Measurements from ENCODE around the gene GNAT1.
"Not testable (repeated sequence)": the region's sequence is repeated elsewhere in the genome, so short reads cannot be mapped to it uniquely, and the experiment has no call there.

GNAT1 gene

DNA sequence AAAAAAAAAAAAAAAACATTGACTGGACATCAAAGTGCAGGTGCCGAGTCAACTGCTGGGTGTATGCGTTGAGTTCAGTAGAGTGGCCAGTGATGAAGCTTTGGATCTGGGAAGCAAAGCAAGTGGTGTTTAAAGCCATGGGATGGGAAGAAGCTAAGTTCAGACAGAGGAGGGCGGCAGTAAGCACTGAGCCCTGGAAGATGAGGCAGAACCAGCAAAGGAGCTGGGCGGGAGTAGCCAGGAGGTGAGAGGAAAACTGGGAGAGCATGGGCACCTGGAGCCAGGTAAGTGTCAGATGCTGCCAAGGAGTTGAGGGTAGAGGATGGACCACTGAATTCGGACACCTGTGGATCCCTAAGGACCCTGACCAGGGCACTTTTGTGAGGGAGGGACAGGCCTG lies 33.2 kb downstream of the GNAT1 start:
- DNase-seq: no peak

DNA sequence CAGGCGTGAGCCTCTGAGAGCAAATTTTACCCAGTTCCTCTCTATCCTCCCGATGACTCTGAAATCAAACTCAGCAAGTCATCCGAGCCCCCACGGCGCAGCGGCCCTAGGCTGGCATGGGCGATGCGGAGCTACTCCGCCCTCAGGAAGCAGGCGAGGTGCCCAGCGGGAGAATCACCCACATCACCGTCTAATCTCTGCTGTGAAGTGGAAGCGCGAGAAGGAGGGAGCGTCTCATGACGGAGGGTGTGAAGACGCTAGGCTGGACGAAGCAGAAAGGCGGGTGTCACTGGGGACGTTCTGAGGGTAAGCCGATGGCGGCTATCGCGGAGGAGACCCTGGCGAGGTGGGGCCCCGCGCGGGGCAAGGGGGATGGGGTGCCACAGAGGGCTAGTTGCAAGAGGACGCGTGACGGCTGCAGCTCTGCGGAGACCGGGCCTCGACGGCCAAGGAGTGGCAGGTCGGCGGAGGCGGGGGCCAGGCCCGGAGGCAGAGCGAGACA lies 35.5 kb downstream of the GNAT1 start:
- peak; percentile 51 for DNase-seq

DNA sequence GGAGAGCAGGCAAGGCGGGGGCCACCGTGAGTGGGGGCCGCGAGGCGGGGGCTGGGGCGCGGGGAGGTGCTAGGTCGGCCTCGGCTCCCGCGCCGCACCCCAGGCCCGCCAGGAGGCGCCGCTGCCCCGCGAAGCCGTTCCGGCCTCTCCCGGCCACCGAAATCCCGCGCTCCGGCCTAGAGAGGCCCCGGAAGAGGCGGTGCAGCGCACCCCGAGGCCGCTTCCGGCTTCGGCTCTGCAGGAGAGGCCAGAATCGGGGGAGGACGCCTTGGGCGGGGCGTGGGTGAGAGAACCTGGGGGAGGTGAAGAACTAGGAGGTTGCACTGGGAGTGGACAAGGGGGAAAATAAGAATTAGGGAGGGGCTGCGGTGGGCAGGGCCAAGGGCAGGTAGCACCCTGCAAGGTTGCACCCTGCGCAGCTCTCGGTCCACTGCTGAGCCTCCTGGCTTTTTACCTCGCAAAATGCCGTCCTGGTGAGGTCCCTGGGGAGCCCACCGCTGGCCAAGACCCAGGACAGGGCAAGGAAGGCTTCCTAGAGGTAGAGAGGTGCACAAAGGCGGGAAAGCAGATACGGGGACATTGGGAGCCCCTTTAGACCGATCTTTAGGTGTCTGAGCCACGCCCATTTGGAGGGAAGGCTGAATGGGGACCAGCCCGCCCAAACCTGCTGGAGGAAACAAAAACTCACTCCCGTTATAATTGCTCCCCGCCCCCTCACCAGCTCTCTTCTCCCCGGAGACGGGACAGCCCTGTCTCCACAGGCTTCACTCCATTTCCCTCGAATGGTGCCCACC lies 36.2 kb downstream of the GNAT1 start:
- DNase-seq: peak; percentile 94

DNA sequence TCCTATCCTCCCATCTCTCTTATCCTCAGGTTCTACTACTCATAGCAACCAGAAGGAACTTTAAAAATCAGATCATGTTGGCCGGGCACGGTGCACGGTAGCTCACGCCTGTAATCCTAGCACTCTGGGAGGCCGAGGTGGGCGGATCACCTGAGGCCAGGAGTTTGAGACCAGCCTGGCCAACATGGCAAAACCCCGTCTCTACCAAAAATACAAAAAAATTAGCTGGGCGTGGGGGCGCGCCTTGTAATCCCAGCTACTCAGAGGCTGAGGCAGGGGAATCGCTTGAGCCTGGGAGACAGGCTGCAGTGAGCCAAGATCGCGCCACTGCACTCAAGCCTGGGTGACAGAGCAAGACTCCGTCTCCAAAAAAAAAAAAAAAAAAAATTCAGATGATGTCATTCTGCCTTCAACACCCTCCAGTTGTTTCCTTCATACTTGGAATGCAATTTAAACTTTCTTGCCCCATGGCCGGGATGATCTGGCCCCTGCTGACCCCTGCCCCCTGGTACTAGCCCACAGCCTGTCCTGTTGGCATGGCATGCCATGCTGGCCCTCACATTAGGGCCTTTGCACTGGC lies 36.9 kb downstream of the GNAT1 start:
- not testable (repeated sequence) for DNase-seq

DNA sequence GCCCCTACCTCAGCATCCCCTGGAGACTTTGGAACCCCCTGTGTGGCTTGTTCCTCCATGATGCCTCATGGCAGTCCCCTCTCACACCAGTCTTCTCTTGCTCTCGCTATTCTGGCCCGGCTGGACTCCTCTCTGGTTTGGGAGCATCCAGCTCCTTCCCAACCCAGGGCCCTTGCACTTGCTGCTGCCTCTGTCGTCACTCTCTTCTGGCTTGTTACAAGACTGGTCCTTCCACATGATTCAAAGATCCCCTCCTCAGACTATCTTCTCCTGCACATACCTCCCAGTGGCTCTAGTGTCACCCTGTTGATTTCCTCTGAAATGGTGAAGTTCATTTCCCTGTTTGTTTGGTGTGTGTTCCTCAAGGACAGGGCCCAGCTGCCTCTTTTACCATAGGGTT lies 38.1 kb downstream of the GNAT1 start:
- no peak for DNase-seq

DNA sequence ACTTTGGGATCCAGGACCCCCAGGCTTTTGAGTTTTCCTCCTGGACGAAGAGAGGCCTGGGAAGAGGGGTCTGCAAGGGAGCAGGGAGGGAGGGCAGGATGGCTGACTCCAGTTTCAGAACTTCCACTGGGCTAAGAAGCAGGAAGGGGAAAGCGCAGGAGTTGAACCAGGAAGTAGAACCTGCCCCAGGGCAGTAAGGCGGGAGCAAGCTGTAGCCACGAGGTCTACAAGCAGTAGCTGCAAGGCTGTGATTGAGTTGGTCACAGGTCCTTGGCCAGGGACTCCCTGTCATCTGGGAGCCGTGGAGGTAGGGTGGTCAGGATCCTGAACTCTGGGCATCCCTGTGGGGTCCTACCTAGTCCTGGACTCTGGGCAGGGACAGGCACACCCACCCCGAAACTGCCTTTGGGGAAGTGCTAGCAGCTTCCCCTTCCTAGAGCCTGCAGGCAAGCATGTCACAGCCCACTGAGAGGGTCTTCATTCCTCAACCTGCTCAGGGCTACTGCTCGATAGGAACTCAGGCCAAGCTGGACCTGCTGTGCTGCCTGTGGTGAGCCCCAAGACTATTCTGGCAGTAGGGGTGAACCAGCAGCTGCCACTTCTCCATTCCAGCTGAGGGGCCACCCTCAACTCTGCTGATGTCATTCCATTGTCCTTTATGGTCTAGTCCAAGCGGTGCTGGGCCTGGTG lies 38.8 kb downstream of the GNAT1 start:
- no peak for DNase-seq

DNA sequence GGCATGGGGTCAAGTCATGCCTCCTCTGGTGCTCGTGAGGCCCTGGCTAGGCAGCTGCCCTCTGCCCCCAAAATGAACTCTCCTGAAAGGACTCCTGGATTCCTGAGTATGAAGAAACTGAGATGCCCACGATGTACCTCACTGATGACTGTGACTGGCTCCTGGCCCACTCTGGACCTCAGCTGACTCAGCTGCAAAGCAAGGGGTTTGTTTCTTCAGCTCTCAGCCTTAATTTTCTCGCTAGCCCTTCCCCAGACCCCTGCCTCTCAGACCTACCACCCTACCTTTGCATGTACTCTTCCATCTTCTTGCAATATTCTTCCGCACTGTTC lies 39.4 kb downstream of the GNAT1 start:
- DNase-seq: no peak

DNA sequence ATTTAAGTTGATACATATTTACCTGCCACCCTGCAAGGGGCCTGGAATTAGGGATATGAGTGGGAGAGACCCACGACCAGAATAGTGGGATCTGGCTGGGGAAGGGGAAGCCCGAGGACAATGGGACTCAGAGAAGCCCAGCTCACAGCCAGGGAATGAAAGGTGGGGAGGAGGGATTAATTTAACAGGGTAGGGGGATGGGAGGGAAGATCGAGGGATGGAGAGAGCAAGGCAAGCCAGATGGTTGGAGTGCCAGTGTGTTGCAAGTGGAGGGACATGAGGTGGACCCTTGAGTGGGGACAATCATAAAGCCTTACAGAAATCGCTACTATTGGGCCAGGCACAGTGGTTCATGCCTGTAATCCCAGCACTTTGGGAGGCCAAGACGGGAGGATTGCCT lies 40.2 kb downstream of the GNAT1 start:
- no peak for DNase-seq

DNA sequence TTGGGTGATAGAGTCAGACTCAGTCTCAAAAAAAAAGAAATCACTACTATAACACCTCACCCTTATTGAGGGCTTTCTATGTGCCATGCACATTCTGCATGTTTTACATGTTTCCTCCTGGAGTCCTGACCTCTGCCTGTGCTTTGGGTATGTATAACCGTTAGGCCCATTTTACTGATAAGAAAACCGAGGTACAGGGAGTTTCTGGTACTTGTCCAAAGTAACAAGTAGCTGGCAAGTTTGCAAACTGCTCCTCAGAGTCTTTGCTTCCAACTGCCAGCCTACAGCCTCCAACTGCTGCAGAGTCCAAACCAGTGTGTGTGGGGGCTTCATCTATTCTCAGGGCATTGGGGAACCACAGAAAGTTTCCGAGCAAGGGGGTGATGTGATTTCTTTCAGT lies 40.9 kb downstream of the GNAT1 start:
- no peak for DNase-seq

DNA sequence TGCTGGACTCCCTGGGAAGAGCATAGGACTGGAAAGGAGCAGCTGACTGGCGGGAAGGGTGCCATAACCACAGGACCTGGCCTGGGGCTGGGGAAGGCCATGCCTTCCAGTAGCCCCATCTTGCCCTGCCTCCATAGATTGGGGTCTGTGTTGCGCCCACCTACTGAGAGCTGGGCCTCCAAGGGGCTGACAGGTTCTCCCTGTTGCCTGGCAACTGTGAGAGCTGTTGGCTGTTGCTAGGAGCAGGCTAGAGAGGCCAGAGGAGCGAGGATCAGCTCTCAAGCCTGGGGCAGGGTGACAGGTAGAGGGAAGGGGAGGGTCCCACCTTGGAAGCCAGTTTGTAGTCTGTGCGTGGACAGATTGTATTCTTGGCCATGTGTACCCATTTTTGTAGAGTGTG lies 41.8 kb downstream of the GNAT1 start:
- DNase-seq: no peak

DNA sequence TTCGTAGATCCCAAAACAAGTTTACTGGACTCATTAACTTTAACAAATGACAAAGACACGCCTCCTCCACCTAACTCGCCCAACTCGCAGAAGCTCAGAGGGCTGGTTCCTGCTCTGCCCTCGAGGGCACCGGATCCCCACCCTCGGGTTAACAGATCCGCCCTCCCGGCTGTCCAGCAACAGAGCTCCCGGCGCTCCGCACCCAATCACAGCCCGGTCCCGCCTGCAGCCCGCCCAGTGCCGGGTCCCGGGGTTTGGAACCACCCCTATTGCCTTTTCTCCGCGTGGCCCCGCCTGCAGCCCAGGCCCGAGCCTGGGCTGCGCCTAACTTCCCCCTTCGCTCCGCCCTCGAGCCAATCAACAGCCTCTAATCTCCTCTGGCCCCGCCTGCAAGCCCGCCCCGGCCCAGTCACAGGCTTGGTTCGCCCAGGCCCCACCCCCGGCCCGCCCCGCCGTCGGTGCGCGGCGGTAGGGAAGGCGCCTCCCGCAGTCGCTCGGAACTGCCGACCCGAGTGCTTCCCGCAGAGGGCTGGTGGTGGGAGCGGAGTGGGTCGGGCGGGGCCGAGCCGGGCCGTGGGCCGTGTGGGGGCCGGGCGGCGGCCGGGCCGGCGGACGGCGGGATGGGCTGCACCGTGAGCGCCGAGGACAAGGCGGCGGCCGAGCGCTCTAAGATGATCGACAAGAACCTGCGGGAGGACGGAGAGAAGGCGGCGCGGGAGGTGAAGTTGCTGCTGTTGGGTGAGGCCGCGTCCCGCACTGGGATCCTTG lies 44.5 kb downstream of the GNAT1 start, which contains the start of gene GNAI2:
Gene GNAI2 (plus strand): TSS at position 489 of the 768 bp plus-strand sequence. CDS start 132 bp downstream, at position 621.
- peak; percentile 99 for DNase-seq

DNA sequence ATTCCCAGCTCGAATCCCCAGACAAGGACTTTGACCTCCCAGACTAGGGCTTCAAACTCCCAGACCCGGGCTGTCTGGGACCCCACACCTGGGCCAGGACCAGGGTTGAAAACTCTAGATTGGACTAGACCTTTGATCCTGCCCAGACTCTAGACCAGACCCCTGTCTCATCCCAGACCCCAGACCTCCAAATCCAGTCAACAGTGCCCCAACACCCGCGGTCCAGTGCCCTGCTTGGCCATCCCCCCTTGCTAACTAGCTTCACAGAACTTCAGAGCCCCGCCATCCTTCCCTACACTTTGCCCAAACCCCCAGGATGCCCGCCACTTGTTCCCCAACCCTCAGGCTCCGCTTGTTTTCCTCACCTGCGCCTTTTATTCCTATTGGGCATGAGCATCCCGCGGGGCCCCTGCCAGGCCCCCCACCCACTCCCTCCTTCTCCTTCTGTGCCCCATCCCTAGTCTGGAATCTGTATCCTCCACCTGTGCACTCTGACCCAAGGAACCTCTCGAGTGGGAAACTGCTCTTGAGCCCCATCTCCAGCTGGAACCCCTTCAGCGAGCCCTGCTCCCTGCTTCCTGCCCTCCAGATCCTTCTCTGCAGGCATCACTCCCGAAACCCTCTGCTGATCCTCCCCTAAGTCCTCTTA lies 45.2 kb downstream of the GNAT1 start:
- DNase-seq: no peak

DNA sequence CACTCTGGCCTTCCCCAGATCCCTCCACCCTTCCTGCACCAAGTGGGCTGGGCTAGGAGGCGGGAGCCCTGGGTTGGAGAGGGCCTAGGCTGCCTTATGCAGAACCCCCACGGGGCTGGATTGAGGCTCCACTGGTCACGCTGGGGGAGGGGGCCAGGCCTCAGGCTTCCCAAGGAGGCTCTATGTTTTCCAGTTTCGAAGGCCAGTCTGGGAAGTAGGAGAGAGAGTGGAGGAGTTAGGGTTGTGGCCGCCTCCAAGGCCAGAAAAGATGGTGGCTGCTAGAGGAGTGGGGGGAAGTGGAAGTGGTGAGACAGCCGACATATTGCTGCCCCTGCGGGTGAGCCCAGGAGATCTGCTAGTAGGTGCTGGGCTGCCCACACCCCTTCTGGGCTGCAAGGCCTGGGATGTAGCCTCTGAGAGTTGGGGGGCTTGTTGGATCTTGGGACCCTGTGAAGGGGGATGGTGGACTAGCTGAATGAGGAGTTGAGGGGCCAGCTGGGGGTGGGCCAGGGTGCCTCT lies 45.8 kb downstream of the GNAT1 start:
- DNase-seq: peak; percentile 55

DNA sequence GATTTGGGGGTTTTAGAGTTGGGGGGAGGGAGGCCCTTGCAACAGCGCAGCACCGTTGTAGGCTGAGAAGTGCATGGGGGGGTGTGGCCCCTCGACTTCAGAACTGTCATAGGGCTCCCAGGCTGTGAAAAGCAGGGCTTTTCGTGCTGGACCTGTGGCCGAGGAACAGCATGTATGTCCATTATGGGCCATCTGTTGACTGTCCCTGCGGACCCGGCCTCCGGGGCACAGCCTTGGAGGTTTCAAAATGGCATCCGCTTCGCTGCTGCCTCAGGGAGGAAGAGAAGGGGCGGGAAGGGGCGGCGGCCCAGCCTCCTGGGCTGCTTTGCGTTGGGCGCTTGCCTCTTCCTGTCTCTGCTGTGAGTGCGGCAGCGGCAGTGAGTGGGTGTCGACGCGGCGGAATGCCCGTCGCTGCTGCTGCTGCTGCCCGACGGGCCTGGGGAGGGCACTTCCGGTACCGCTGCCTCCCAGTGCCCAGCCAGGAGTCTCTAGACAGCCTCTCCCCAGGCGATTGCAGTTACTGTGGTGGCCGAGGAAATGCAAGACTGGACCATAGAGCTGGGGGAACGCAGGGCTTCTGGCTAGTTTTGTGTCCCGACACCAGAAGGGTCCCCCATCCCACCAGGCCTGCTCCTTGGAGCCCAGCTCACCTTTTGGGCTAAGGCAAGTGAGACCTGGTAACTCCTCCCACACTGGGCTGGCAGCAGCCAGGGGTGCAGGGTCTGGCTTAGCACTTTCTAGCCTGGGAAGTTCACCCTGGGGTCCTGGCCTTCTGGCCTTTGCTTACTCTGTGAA lies 46.5 kb downstream of the GNAT1 start:
- peak; percentile 91 for DNase-seq

DNA sequence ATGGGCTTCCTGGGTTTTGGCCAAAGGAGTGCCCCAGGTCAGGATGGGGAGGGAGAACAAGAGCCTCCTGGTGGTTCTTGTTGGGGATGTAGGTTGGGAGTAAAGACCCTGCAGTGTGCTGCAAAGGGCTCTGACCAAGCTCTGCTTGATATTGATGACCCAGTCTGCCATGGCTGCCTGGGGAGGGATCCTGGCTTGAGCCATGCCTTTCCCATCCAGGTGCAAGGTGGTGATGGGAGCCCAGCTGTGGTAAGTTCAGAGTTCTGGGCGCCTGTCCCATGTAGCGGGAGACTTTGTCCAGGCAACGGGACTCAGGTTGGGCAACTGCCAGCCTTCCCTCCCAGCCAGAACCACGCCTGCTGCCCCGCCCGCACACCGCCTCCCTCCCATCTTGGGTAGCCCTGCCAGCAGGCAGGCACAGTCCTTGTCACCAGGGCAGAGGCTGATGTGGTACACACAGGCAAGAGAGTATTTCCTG lies 47.2 kb downstream of the GNAT1 start:
- peak; percentile 42 for DNase-seq

DNA sequence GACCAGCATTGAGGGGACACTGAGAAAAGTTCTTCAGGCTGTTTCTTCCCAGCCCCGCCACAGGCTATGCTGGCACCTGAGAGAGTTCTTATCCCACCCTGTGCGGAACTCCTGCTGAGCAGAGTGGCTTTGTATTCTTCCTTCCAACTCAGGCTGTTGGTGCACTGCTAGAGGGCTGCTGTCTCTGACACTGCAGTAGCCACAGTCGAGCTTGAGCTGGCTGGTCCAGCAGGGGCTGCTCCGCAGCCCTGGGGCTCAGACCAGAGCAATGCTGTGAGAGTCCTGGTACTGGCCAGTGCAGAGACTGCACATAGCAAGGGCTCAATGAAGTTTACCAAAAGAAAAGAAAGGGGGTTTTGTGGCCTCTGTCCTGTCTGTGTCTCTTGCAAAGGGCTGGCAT lies 48.2 kb downstream of the GNAT1 start:
- DNase-seq: no peak

DNA sequence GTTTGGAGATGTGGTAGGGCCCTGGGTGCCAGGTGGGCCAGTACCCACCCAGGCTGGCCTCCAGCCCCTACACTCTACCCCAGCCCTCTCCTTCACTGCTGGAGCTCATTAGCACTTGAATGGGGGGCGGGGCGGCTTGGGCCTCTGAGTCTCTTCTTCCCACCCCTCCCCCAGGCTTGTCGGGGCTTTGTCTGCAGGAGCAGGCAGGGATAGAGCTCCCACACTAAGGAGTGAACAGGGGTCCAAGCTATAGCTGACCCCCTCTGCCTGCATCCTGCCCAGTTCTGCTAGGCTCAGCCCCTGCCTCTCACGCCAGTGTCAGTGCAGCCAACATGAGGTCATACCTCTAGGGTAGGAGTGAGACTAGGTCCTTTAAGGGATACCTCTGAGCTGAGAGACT lies 49.8 kb downstream of the GNAT1 start:
- no peak for DNase-seq

DNA sequence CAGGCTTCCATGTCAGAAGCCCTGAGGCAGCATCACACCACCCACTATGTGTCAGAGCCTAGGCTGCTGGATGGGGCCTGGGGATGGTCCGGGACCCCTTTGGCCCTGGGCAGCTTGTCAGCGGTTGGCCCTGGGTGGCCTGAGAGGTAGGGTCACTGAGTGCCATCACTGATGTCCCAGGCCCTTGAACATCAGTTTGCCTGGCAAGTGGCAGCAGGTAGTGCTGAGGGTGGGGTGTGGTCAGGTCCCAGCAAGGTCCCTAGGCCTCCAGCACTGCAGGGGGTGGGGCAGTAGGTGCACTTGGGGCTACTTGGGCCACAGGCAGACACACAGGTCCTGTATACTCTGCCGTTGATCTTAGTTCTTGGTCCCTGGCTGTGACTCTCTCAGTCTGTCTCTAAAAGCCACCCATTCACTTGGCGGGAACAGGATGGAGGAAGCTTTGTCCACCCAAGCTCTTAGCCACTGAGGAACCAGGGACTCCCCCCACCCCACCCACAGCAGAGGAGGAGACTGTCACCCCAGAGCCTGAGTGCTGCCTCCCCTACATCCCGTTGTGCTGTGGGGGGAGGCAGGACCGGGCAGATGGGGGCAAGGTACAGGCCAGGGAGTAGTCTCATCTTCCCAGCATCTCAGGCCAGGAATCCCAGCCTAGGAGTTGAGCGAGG lies 50.4 kb downstream of the GNAT1 start:
- no peak for DNase-seq

DNA sequence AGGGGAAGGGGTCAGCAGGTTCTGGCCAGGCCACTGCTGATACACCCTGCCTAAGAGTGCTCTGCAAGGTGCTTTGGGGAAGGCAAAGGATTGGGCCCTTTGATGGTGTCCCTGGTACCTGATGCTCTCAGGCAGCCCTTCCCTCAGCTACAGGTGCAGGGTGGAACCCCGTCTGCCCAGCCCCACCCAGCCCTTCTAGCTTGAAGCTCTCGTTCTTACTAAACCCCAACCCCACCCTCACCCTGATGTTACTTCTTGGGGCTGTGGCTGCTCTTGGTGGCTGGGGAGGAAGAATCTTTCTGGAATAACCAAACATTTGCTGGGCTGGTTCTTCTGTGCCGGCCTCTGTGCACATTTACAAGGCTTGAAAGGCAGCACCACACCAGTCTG lies 51.0 kb downstream of the GNAT1 start:
- peak; percentile 31 for DNase-seq

DNA sequence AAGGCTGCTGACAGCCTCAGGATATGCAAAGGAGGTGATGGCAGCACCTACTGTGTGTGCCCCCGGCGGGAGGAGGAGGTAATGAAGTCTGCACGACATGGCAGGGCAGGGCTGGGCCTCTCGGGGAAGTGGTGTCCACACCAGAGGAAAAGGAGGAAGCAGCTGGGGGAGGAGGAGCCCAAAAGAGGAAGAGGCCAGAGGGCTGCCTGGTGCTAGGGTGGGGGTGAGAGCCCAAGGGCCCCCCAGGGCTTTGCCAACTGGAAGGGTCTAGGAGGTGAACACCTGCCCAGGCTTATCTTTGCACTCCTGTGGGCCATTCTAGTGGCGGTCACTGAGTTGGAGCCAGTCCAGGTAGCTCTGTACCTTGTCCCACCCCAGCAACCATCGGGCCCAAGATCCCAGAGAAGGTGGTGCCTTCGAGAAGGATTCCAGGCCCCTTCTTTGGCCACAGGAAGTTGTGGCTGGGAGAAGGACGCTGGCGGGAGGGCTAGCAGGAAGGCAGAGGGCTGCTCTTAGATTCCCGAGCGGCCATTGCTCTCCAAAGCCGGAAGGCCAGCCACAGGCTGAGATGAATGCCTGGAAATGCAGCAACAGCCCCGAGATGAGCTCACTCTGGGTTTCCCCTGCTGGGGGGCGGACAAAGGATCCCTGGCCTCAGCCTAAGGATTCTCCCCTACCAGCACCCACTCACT lies 51.6 kb downstream of the GNAT1 start:
- peak; percentile 39 for DNase-seq

All from CD4-positive, alpha-beta T cell treated with Interleukin-17A for 4 hours (primary cell).